ENCODE results near the gene ZSWIM7.
"Not testable (repeated sequence)": the region's sequence is repeated elsewhere in the genome, so short reads cannot be mapped to it uniquely, and the experiment has no call there.

ZSWIM7 gene

GRCh38 chr17:15957206-15957605 is 42.3 kb downstream of the ZSWIM7 start:
- DNase-seq (ENCODE audit: low spot score) = no peak

- DNase-seq (ENCODE audit: low spot score) = no peak
Measured at GRCh38 chr17:15955793-15956541, 43.5 kb downstream of the ZSWIM7 start.

- DNase-seq (ENCODE audit: low spot score) = no peak
Measured at GRCh38 chr17:15954222-15954621, 45.3 kb downstream of the ZSWIM7 start.

- no peak for DNase-seq (ENCODE audit: low spot score)
Measured at GRCh38 chr17:15952916-15953790, 46.4 kb downstream of the ZSWIM7 start.

- DNase-seq (ENCODE audit: low spot score) = no peak
Measured at GRCh38 chr17:15952048-15952532, 47.4 kb downstream of the ZSWIM7 start.

GRCh38 chr17:15951368-15952047 is 48.0 kb downstream of the ZSWIM7 start:
- no peak for DNase-seq (ENCODE audit: low spot score)

GRCh38 chr17:15947976-15948752 is 51.3 kb downstream of the ZSWIM7 start:
- DNase-seq (ENCODE audit: low spot score) = no peak

- no peak for DNase-seq (ENCODE audit: low spot score)
Measured at GRCh38 chr17:15947271-15947670, 52.2 kb downstream of the ZSWIM7 start.

GRCh38 chr17:15946611-15947120 is 52.8 kb downstream of the ZSWIM7 start:
- no peak for DNase-seq (ENCODE audit: low spot score)

- no peak for DNase-seq (ENCODE audit: low spot score)
Measured at GRCh38 chr17:15945527-15946191, 53.8 kb downstream of the ZSWIM7 start.

GRCh38 chr17:15944759-15945526 is 54.6 kb downstream of the ZSWIM7 start, which contains the start of gene ADORA2B:
ADORA2B (plus strand) TSS chr17:15945130; CDS start chr17:15945249, 119 bp downstream.
- peak; percentile 79 for DNase-seq (ENCODE audit: low spot score)

GRCh38 chr17:15943971-15944758 is 55.3 kb downstream of the ZSWIM7 start:
- DNase-seq (ENCODE audit: low spot score) = no peak

GRCh38 chr17:15942207-15942833 is 57.2 kb downstream of the ZSWIM7 start:
- no peak for DNase-seq (ENCODE audit: low spot score)

GRCh38 chr17:15941781-15942180 is 57.7 kb downstream of the ZSWIM7 start:
- DNase-seq (ENCODE audit: low spot score) = no peak

GRCh38 chr17:15936481-15936880 is 63.0 kb downstream of the ZSWIM7 start:
- DNase-seq (ENCODE audit: low spot score) = not testable (repeated sequence)

GRCh38 chr17:15935891-15936290 is 63.6 kb downstream of the ZSWIM7 start:
- DNase-seq (ENCODE audit: low spot score) = no peak

GRCh38 chr17:15934866-15935265 is 64.6 kb downstream of the ZSWIM7 start:
- DNase-seq (ENCODE audit: low spot score) = no peak

- no peak for DNase-seq (ENCODE audit: low spot score)
Measured at GRCh38 chr17:15931394-15931793, 68.1 kb downstream of the ZSWIM7 start.

- DNase-seq (ENCODE audit: low spot score) = no peak
Measured at GRCh38 chr17:15930426-15930825, 69.1 kb downstream of the ZSWIM7 start.

All from HuH-7.5 (cell line).